Retina (tissue), 1 donor: Measurements from ENCODE around the gene UCMA.

Experiments
- DNase-seq: peaks from one replicate; pipeline ENCODE4 v3.0.0-alpha.2; 2016

UCMA gene

GRCh38 chr10:13231808-13232207 is 2.4 kb downstream of the UCMA start:
- DNase-seq: no peak

DNA sequence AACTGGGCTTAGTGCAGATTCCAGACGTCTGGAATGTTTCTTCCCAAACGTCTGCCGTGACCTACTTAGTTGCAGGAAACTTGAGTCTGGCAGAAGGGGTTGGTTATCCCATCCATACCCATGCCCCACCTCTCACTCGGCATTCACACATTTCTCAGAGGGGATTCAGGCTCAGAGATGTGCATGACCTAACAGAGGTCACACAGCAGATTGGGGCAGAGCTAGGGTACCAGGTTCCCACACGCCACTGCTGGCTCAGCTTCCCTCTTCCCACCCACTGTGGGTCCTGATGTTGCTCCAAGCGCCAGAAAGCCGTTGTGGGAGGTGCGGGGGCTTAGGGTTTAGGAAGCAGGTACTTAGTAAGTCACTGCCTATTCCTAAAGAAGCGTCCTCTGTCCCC is 3.0 kb downstream of the UCMA start:
- no peak for DNase-seq

DNA sequence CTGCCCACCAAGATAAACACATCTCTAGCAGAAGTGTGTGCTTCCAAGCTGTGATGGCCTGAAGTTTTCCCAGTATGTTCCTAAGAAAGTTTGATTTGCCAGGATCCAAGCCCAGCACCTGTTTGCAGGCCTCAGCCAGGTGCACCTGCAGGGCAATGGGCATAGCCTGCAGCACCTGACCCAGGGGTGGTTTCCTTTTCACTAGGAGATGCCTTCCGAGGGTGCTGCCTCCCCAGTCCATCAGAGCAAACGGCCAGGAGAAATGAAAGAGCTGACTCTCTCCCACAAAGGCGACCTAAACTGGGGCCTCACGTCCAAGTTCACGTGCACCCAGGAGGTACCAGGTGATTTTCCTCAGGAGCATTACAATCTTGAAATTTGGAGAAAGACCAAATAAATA is 7.1 kb downstream of the UCMA start:
- DNase-seq: no peak

GRCh38 chr10:13225601-13226000 is 8.6 kb downstream of the UCMA start:
- no peak for DNase-seq

DNA sequence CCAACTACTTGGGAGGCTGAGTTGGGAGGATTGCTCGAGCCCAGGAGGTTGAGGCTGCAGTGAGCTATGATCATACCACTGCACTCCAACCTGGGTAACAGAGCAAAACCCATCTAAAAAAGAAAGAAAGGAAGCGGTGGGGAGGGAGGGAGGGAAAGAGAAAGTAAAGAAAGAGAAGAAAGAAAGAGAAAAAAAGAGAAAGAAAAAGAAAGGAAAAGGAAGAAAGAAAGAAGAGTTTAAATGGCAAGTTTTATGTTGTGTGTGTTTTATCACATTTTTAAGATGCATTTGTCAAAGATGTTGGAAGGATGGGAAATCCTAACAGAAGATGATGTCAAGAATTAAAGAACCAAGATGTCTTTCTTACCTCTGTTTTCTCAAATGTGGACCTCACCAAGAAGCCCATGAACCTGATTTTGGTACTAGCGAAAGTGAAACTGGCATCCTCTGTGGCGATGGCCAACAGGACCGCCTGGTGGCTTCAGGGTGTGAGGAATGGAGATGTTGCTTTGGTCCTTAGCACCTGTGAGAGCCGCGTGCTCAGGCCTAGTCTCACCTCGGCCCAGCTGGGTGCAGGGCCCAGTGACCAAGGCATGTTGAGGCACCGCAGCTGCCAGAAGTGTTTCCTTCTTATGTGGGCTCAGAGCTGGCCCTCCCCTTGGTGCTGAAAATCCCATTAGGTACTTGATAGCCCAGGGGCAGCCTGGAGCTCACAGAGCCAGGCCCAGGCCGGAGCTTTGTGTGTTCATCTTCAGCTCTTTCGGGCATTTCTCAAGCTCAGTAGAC is 9.8 kb downstream of the UCMA start:
- DNase-seq: no peak

GRCh38 chr10:13223241-13223640 is 10.9 kb downstream of the UCMA start:
- DNase-seq: no peak

DNA sequence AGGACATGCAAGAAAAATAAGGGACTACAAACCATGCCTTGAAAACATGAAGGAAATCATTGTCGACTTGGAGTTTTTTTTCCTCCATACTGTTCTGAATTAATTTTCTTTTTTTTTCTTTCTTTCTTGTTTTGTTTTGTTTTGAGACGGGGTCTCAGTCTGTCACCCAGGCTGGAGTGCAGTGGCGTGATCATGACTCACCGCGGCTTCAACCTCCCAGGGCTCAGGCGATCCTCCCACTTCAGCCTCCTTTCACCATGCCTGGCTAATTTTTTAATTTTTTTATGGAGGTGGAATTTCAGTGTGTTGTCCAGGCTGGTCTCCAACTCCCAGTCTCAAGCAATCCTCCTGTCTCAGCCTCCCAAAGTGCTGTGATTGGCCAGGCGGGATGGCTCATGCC is 11.6 kb downstream of the UCMA start:
- DNase-seq: no peak

DNA sequence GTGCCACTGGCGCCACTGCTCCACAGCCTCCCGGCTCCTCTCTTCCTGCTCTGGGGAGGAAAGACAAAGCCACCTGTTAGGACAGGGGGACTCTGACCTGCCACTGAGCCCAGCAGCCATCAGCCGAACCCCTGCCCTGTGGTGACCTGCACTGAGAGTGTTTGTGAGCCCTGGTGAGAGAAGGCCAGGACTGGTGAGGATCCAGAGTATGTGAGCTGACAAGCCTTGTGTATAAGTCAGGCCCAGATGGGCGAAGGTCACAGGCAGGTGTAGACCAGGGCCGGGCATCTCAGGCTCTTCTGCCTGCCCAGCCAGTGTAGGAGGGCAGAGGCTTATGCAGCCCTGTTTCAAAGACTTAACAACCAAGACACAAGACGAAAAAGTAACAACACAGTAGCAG is 12.0 kb downstream of the UCMA start:
- DNase-seq: no peak

GRCh38 chr10:13221572-13221971 is 12.6 kb downstream of the UCMA start:
- no peak for DNase-seq

- DNase-seq: no peak
These were observed 14.2 kb downstream of the UCMA start for GRCh38 chr10:13219685-13220670.

DNA sequence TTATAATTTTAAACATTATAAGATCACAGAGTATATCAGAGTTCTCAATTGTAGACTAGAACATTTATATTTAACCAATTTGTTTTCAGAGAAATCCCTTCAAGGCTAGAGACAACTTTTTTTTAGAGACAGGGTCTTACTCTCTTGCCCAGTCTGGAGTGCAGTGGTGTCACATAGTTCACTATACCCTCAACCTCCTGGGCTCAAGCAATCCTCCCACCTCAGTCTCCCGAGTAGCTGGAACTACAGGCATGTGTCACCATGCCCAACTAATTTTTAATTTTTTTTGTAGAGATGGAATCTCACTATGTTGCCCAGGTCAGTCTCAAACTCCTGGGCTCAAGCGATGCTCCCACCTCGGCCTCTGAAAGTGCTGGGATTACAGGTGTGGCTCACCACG is 15.3 kb downstream of the UCMA start:
- DNase-seq: no peak

- DNase-seq: no peak
These were observed 21.0 kb downstream of the UCMA start for GRCh38 chr10:13213163-13213562.

GRCh38 chr10:13206546-13207443 is 27.4 kb downstream of the UCMA start:
- peak; percentile 7 for DNase-seq

DNA sequence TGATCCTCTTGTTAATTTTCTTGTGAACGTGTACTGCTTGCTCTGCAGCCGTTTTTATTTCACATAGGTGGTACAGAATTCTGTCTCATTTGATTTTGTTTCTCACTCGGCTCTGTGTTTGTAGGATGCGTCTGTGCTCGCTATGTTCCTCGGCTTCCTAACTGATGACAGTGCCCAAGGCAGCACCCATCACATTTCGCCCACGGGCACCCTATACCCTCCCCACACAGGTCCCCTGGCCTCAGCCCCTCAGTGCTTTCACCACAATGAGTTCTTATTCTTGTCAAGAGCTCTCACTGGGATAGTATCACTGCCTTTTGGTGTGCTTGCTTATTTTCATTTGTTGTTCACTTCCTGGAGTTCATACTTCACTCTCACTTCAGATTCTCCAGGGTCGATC is 28.1 kb downstream of the UCMA start:
- DNase-seq: no peak

- DNase-seq: no peak
These were observed 33.0 kb downstream of the UCMA start for GRCh38 chr10:13201132-13201531.

DNA sequence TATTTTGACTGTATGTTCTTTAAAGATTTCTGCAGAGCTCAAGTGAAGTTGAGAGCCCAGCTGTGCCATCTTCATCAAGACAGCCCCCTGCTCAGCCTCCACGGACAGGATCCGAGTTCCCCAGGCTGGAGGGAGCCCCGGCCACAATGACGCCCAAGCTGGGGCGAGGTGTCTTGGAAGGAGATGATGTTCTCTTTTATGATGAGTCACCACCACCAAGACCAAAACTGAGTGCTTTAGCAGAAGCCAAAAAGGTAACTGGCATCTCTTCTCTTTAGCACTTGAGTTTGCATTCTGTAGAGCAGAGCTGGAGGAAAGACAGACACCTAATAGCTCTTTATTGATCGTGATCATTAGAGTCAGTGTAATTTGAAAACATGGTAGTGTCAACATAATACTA is 39.2 kb downstream of the UCMA start:
- no peak for DNase-seq

GRCh38 chr10:13193637-13194036 is 40.5 kb downstream of the UCMA start:
- no peak for DNase-seq

DNA sequence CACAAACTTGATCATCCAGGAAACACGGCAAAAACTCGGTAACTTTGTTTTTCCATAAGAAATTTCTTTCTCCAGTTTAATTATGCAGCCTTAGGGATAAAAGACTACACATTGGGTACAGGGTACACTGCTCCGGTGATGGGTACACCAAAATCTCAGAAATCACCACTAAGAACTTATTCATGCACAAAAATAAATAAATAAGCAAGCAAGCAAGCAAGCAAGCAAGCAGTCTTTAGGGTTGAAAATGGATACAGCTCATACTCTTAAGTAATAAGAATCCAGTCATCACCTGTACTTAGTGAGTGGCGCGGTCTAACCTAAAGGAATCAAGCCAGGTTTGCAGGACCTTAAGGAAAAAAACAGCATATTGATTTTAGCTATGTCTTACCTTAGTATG is 42.8 kb downstream of the UCMA start:
- DNase-seq: no peak

GRCh38 chr10:13190816-13191215 is 43.4 kb downstream of the UCMA start:
- DNase-seq: no peak

- no peak for DNase-seq
These were observed 44.2 kb downstream of the UCMA start for GRCh38 chr10:13189961-13190360.

DNA sequence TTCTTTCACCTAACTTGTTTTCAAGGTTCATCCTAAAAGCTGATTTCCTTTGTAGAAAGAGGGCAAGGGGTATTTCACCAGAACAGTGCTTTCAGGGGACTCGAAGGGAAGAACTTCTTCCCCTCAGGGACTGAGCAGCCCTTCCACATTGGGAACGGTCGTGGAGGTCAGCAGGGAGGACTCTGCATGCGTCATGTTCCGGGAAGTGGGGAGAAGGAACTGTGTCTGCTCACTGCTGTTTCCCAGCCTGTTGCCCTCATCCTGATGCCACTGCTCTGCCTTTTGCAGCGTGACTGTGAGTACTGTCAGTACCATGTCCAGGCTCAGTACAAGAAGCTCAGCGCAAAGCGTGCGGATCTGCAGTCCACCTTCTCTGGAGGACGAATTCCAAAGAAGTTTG is 45.6 kb downstream of the UCMA start:
- no peak for DNase-seq

GRCh38 chr10:13187135-13187534 is 47.0 kb downstream of the UCMA start:
- DNase-seq: no peak
